ENCODE results near the gene NFKB2.

Gene NFKB2

GRCh38 chr10:102394079-102394800, 1.3 kb upstream of the NFKB2 start:
- peak overlapping the region; percentile 84 for H3K4me3 ChIP-seq (ENCODE audit: low read depth, low read length)
- TF ChIP-seq CTCF (IDR thresholded peaks at IDR 0.05; ENCODE audit: low read depth, low read length), result no peak

GRCh38 chr10:102394801-102395399, 605 bp upstream of the NFKB2 start:
- no peak for TF ChIP-seq CTCF (IDR thresholded peaks at IDR 0.05; ENCODE audit: low read depth, low read length)
- peak overlapping the region; percentile 84 for H3K4me3 ChIP-seq (ENCODE audit: low read depth, low read length)

GRCh38 chr10:102396317-102396650, 779 bp downstream of the NFKB2 start:
- TF ChIP-seq CTCF (IDR thresholded peaks at IDR 0.05; ENCODE audit: low read depth, low read length), result no peak
- H3K4me3 ChIP-seq (ENCODE audit: low read depth, low read length), result peak overlapping the region; percentile 84

- H3K4me3 ChIP-seq (ENCODE audit: low read depth, low read length), result peak overlapping the region; percentile 84
- TF ChIP-seq CTCF (IDR thresholded peaks at IDR 0.05; ENCODE audit: low read depth, low read length), result no peak
Measured at GRCh38 chr10:102396730-102397151, 1.2 kb downstream of the NFKB2 start.

- TF ChIP-seq CTCF (IDR thresholded peaks at IDR 0.05; ENCODE audit: low read depth, low read length), result no peak
- no peak overlapping the region for H3K4me3 ChIP-seq (ENCODE audit: low read depth, low read length)
Measured at GRCh38 chr10:102397222-102398171, 2.0 kb downstream of the NFKB2 start.

- H3K4me3 ChIP-seq (ENCODE audit: low read depth, low read length), result no peak overlapping the region
- TF ChIP-seq CTCF (IDR thresholded peaks at IDR 0.05; ENCODE audit: low read depth, low read length), result no peak
Measured at GRCh38 chr10:102398172-102399020, 2.9 kb downstream of the NFKB2 start.

Data from WI38 (cell line).